HCT116 (cell line): ENCODE results near the gene MORC1. TPM values are rescaled to one million over a fixed set of nuclear protein-coding genes. Genes with fewer than 3 reads are reported as not detected.

Experiments used
- ATAC-seq: fragments of 200-7000 bp; cut with Tn5 transposase; 2 replicates; pipeline ENCODE4 v1.9.1; 2020; ENCODE audit warnings: mild to moderate bottlenecking, moderate library complexity
- BruUV-seq: library from RNA; stranded (reverse); fragments of 400-500 nt; replicated peaks from 2 replicates; lab custom pipeline; 2021; lab: Mats Ljungman, UMichigan
- CTCF ChIA-PET: fragments of 300-600 bp; sonication (Branson Sonifier 250); formaldehyde crosslinking; loops from one replicate; lab custom pipeline; 2021; ENCODE audit warnings: antibody characterized with exemption; lab: Charles Lee
- POLR2A ChIA-PET: fragments of 300-600, 350-600 bp; sonication (Branson Sonifier 250); formaldehyde crosslinking; loops from one replicate; lab custom pipeline; 2021; ENCODE audit warnings: antibody characterized with exemption; lab: Charles Lee
- RAD21 ChIA-PET, 2 experiments: fragments of 300-600 bp; sonication (Branson Sonifier 250); formaldehyde crosslinking; loops; one replicate each; lab custom pipeline; 2023; ENCODE audit warnings: low total read pairs in 2 of 2; ENCODE audit not compliant: uncharacterized antibody in 2 of 2, unreplicated experiment in 2 of 2, low non-redundant PET in 1 of 2; lab: Charles Lee
- DNase-seq: peaks from one replicate; pipeline ENCODE4 v3.0.0-alpha.2; 2010; ENCODE audit warnings: low read depth, low spot score
- H2AFZ ChIP-seq: fragments of 200-600 bp; shearing (Covaris generic), sonication (generic); 2 replicates; pipeline ENCODE4 v1.6.1; 2017; ENCODE audit warnings: low read depth, mixed run types, mixed read lengths, antibody characterized with exemption, low read length; ENCODE audit not compliant: poor library complexity, severe bottlenecking
- H3K27ac ChIP-seq: 2 replicates; pipeline ENCODE4 v1.5.1; 2012; ENCODE audit warnings: low read depth, low read length
- H3K27me3 ChIP-seq: fragments of 200-600 bp; sonication (generic); 2 replicates; pipeline ENCODE4 v1.6.1; 2016; ENCODE audit warnings: mixed run types, low read length, mixed read lengths; ENCODE audit not compliant: insufficient read depth
- H3K36me3 ChIP-seq, 2 experiments: fragments of 200-500 bp in 1 of 2; fragments of 200-600 bp in 1 of 2; sonication (Bioruptor generic) in 1 of 2; sonication (generic) in 1 of 2; 2 replicates each; pipeline versions ENCODE4 v1.5.1 to v1.6.1; 2014 to 2016; ENCODE audit warnings: low read length in 2 of 2, inconsistent platforms in 1 of 2, mixed read lengths in 1 of 2, mixed run types in 1 of 2; ENCODE audit not compliant: insufficient read depth in 2 of 2, control insufficient read depth in 1 of 2
- H3K4me1 ChIP-seq, 2 experiments: fragments of 200-600 bp in 1 of 2; sonication (generic) in 1 of 2; 2 replicates each; pipeline versions ENCODE4 v1.5.1 to v1.6.1; 2012 to 2017; ENCODE audit warnings: low read length in 2 of 2, inconsistent platforms in 1 of 2, mild to moderate bottlenecking in 1 of 2, mixed read lengths in 1 of 2, mixed run types in 1 of 2, moderate library complexity in 1 of 2; ENCODE audit not compliant: insufficient read depth in 2 of 2, control insufficient read depth in 1 of 2
- H3K4me2 ChIP-seq: fragments of 200-600 bp; sonication (generic); 2 replicates; pipeline ENCODE4 v1.6.1; 2017; ENCODE audit warnings: mixed run types, low read length, mixed read lengths
- H3K4me3 ChIP-seq, 2 experiments: fragments of 200-600 bp in 1 of 2; sonication (generic) in 1 of 2; replicated peaks in 1 of 2; 2 replicates each; pipeline ENCODE4 v1.5.1; 2011 to 2016; ENCODE audit warnings: low read length in 2 of 2, control low read depth in 1 of 2, low read depth in 1 of 2, mild to moderate bottlenecking in 1 of 2, mixed read lengths in 1 of 2, mixed run types in 1 of 2
- H3K79me2 ChIP-seq: fragments of 200-600 bp; sonication (generic); 2 replicates; pipeline ENCODE4 v1.6.1; 2017; ENCODE audit warnings: mild to moderate bottlenecking, mixed run types, low read length, moderate library complexity, mixed read lengths; ENCODE audit not compliant: insufficient read depth
- H3K9ac ChIP-seq: fragments of 200-600 bp; sonication (generic); 2 replicates; pipeline ENCODE4 v1.6.1; 2016; ENCODE audit warnings: low read length, mixed read lengths
- H3K9me2 ChIP-seq: fragments of 200-600 bp; sonication (generic), shearing (Covaris generic); 2 replicates; pipeline ENCODE4 v1.6.1; 2017; ENCODE audit warnings: mixed run types, mild to moderate bottlenecking, moderate library complexity; ENCODE audit not compliant: insufficient read depth
- H3K9me3 ChIP-seq, 2 experiments: fragments of 200-500 bp in 1 of 2; fragments of 200-600 bp in 1 of 2; sonication (Bioruptor generic) in 1 of 2; sonication (generic) in 1 of 2; 2 replicates each; pipeline ENCODE4 v1.6.1; 2014 to 2017; ENCODE audit warnings: low read length in 2 of 2, mixed read lengths in 2 of 2, inconsistent platforms in 1 of 2, low read depth in 1 of 2, mild to moderate bottlenecking in 1 of 2, mixed run types in 1 of 2, moderate library complexity in 1 of 2; ENCODE audit not compliant: control insufficient read depth in 1 of 2, insufficient read depth in 1 of 2
- H4K20me1 ChIP-seq: fragments of 200-600 bp; sonication (generic), shearing (Covaris generic); 2 replicates; pipeline ENCODE4 v1.6.1; 2017; ENCODE audit warnings: mixed run types, mild to moderate bottlenecking, moderate library complexity; ENCODE audit not compliant: insufficient read depth
- CBX3 ChIP-seq: IDR thresholded peaks from 2 replicates; pipeline ENCODE4 v1.6.1; 2012; ENCODE audit warnings: low read depth
- EZH2 ChIP-seq: fragments of 200-600 bp; sonication (generic); IDR thresholded peaks from 2 replicates; pipeline ENCODE4 v1.6.1; 2017; ENCODE audit warnings: antibody characterized with exemption, mixed run types
- FOSL1 ChIP-seq: IDR thresholded peaks from 2 replicates; pipeline ENCODE4 v1.6.1; 2012; ENCODE audit warnings: low read depth
- JUND ChIP-seq: IDR thresholded peaks from 2 replicates; pipeline ENCODE4 v1.6.1; 2012
- RAD21 ChIP-seq: IDR thresholded peaks from 2 replicates; pipeline ENCODE4 v1.6.1; 2012; ENCODE audit warnings: low read depth, mild to moderate bottlenecking
- REST ChIP-seq: IDR thresholded peaks from 2 replicates; pipeline ENCODE4 v1.6.1; 2012; ENCODE audit warnings: low read depth
- SRF ChIP-seq: IDR thresholded peaks from 2 replicates; pipeline ENCODE4 v1.6.1; 2012; ENCODE audit warnings: low read depth
- TCF7L2 ChIP-seq: IDR thresholded peaks from 2 replicates; pipeline ENCODE4 v1.7.0; 2011; ENCODE audit warnings: borderline replicate concordance, inconsistent platforms; ENCODE audit not compliant: insufficient read depth, insufficient read length; ENCODE audit errors: extremely low read depth
- ZFX ChIP-seq: fragments of 450-650 bp; IDR thresholded peaks from 2 replicates; pipeline ENCODE4 v1.6.1; 2017
- ZNF274 ChIP-seq: fragments of 200-500 bp; sonication (Bioruptor generic); IDR thresholded peaks from 2 replicates; pipeline ENCODE4 v1.6.1; 2014; ENCODE audit warnings: mild to moderate bottlenecking, low read depth, low read length, inconsistent platforms
- intact Hi-C: fragments of 100-400 bp; cut with micrococcal nuclease; formaldehyde crosslinking; loops from 2 replicates; pipeline ENCODE4 v1.10.0; 2022
- total RNA-seq: library from RNA; stranded (reverse); gene quantifications from one replicate; pipeline ENCODE4 v1.2.1, GENCODE V29; 2021; ENCODE audit not compliant: unreplicated experiment
- TF ChIP-seq, protein P1 (sequence below), 3 experiments: fragments of 200-600 bp in 1 of 3; sonication (generic) in 1 of 3; IDR thresholded peaks in 2 of 3; conservative IDR thresholded peaks in 1 of 3; 2 replicates each; pipeline ENCODE4 v1.5.1; 2012 to 2017; ENCODE audit warnings: low read depth in 2 of 3, low read length in 2 of 3, antibody characterized with exemption in 1 of 3, borderline replicate concordance in 1 of 3, control low read depth in 1 of 3, mild to moderate bottlenecking in 1 of 3, mixed read lengths in 1 of 3, mixed run types in 1 of 3, moderate library complexity in 1 of 3; ENCODE audit not compliant: insufficient read depth in 1 of 3

Gene MORC1
- total RNA-seq, 1 experiment from 2014 or later = not detected

GRCh38 chr3:109021556-109021955 is 96.4 kb downstream of the MORC1 start:
- intact Hi-C loops = loop anchor here (10.0 kb wide), 1 partner anchor 203 kb away; no protein-coding TSS in a partner anchor
- POLR2A ChIA-PET = no interaction called here
- H4K20me1 ChIP-seq = no peaks in the 10 kb centered on the region
- no peaks in the 10 kb centered on the region for H3K9me3 ChIP-seq
- TF ChIP-seq SRF (no peak), EZH2 (no peak), ZFX (no peak), TCF7L2 (no peak), FOSL1 (no peak), CBX3 (no peak), REST (no peak), ZNF274 (no peak), RAD21 (no peak), JUND (no peak)
- TF ChIP-seq, protein P1, sequence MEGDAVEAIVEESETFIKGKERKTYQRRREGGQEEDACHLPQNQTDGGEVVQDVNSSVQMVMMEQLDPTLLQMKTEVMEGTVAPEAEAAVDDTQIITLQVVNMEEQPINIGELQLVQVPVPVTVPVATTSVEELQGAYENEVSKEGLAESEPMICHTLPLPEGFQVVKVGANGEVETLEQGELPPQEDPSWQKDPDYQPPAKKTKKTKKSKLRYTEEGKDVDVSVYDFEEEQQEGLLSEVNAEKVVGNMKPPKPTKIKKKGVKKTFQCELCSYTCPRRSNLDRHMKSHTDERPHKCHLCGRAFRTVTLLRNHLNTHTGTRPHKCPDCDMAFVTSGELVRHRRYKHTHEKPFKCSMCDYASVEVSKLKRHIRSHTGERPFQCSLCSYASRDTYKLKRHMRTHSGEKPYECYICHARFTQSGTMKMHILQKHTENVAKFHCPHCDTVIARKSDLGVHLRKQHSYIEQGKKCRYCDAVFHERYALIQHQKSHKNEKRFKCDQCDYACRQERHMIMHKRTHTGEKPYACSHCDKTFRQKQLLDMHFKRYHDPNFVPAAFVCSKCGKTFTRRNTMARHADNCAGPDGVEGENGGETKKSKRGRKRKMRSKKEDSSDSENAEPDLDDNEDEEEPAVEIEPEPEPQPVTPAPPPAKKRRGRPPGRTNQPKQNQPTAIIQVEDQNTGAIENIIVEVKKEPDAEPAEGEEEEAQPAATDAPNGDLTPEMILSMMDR (IDR thresholded peaks at IDR 0.05 in 2 of 3, conservative IDR thresholded peaks at IDR 0.05 in 1 of 3; ENCODE audit: borderline replicate concordance in 1 of 3, insufficient read depth in 1 of 3, low read depth in 2 of 3, low read length in 2 of 3) = no peak
- H3K4me3 ChIP-seq = no peak overlapping the region
- ATAC-seq = no peak
- no peak for DNase-seq
- no peak overlapping the region for H3K27ac ChIP-seq
- H3K9me2 ChIP-seq = no peaks in the 10 kb centered on the region
- H3K4me2 ChIP-seq = no peak overlapping the region
- CTCF ChIA-PET = interaction anchor here (0.6 kb wide), 1 partner anchor 1295 kb away, joined by 3 read pairs; no protein-coding TSS in a partner anchor
- H3K79me2 ChIP-seq = no peaks in the 10 kb centered on the region
- H3K27me3 ChIP-seq = no peaks in the 10 kb centered on the region
- no peak overlapping the region for H2AFZ ChIP-seq
- H3K36me3 ChIP-seq = no peaks in the 10 kb centered on the region
- no peaks in the 10 kb centered on the region for H3K4me1 ChIP-seq
- H3K9ac ChIP-seq = no peak overlapping the region
- no TSS peak for BruUV-seq
- RAD21 ChIA-PET = no interaction called here
